Erythroblast (primary cell): Measurements from ENCODE around the gene MFAP4.

Experiments
- GATA1 ChIP-seq: IDR thresholded peaks from 2 replicates; pipeline ENCODE4 v1.6.1; 2011; ENCODE audit warnings: low read depth, mild to moderate bottlenecking, control low read depth, low read length, moderate library complexity
- POLR2A ChIP-seq: IDR thresholded peaks from 2 replicates; pipeline ENCODE4 v1.6.1; 2011; ENCODE audit warnings: mild to moderate bottlenecking, low read length

- TF ChIP-seq POLR2A (no peak), GATA1 (no peak)
Observed at GRCh38 chr17:19398301-19399181, 11.6 kb upstream of the MFAP4 start.
